ENCODE measurements around the gene EGFL7. TPM values are rescaled to one million over a fixed set of nuclear protein-coding genes. Genes with fewer than 3 reads are reported as not detected.

EGFL7 gene
- total and polyA plus RNA-seq, 10 of the 15 experiments (the other 5 are each of a cell fraction or from before 2014, with no cell fraction given): 0.06 to 0.46 (median 0.19) TPM; not detected in 5

- CTCF ChIA-PET: interaction anchor here (1.3 kb wide), 1 partner anchor 156 kb away, joined by 3 read pairs; no protein-coding TSS in a partner anchor
- TF ChIP-seq SRF (IDR thresholded peaks at IDR 0.05; ENCODE audit: low read depth in 2 of 2, low read length in 2 of 2) (no peak), ZZZ3 (IDR thresholded peaks at IDR 0.05; ENCODE audit: control insufficient read depth, insufficient read length, low read depth) (no peak)
- RAD21 ChIA-PET (ENCODE audit: unreplicated experiment): no interaction called here
- Histone ChIP-seq H3K9me3 (replicated peaks; ENCODE audit: control insufficient read depth, insufficient read depth, low read length) (no peaks in the 10 kb centered on the region), H3K27ac (ENCODE audit: control insufficient read depth, insufficient read depth) (no peak overlapping the region), H3K9ac (ENCODE audit: control insufficient read depth, insufficient read depth, low read length) (no peak overlapping the region), H3K4me2 (ENCODE audit: control insufficient read depth, insufficient read depth) (no peak overlapping the region), H3K4me1 (ENCODE audit: control insufficient read depth, insufficient read depth, low read length) (peaks cover 12% of the 10 kb centered on the region), H3K36me3 (ENCODE audit: control insufficient read depth in 2 of 2, insufficient read depth in 2 of 2, low read length in 1 of 2) (no peaks in the 10 kb centered on the region), H3K27me3 (replicated peaks in 1 of 2; ENCODE audit: control insufficient read depth in 2 of 2, insufficient read depth in 2 of 2, low read length in 1 of 2) (no peaks in the 10 kb centered on the region; a peak in 1 of 4 replicates), H3K4me3 (no peak overlapping the region), H4K20me1 (ENCODE audit: control insufficient read depth, insufficient read depth) (no peaks in the 10 kb centered on the region), H2AFZ (ENCODE audit: control insufficient read depth, low read depth, low read length) (no peak overlapping the region), H3K79me2 (ENCODE audit: control insufficient read depth, insufficient read depth, low read length) (no peaks in the 10 kb centered on the region)
- FAIRE-seq (no peak), ATAC-seq (no peak), DNase-seq (ENCODE audit: low read depth, low spot score) (no peak)
- POLR2A ChIA-PET: no interaction called here
- no TSS peak for BruUV-seq (replicated peaks)
- SMC1A ChIA-PET (ENCODE audit: uncharacterized antibody, unreplicated experiment): no interaction called here
- 49% methylated on average over 32 of the region's 32 CpGs for WGBS (ENCODE audit: insufficient coverage, insufficient replicate concordance, low lambda C conversion rate, missing lambda C conversion rate)
- in situ Hi-C loops (cut with MboI) (no loop called here), intact Hi-C loops (cut with micrococcal nuclease; ENCODE audit: unreplicated experiment) (no loop called here)
These were observed 22.3 kb upstream of the EGFL7 start for GRCh38 chr9:136640171-136641111.

- ChIA-PET CTCF (interaction anchor here (1.3 to 1.4 kb wide), 3 partner anchors 11 to 158 kb away, joined by 3 read pairs; no protein-coding TSS in a partner anchor), SMC1A (ENCODE audit: uncharacterized antibody, unreplicated experiment) (no interaction called here), RAD21 (ENCODE audit: unreplicated experiment) (interaction anchor here (1.1 to 1.2 kb wide), 2 partner anchors 11 to 156 kb away, joined by 3 read pairs; no protein-coding TSS in a partner anchor), POLR2A (interaction anchor here (0.5 kb wide), 1 partner anchor 9 kb away, joined by 3 read pairs; no protein-coding TSS in a partner anchor)
- no peak overlapping the region for H2AFZ ChIP-seq (ENCODE audit: control insufficient read depth, low read depth, low read length)
- no peaks in the 10 kb centered on the region for H3K36me3 ChIP-seq (ENCODE audit: control insufficient read depth in 2 of 2, insufficient read depth in 2 of 2, low read length in 1 of 2)
- no peaks in the 10 kb centered on the region for H4K20me1 ChIP-seq (ENCODE audit: control insufficient read depth, insufficient read depth)
- in situ Hi-C loops (cut with MboI): no loop called here
- no TSS peak for BruUV-seq (replicated peaks)
- no peaks in the 10 kb centered on the region for H3K9me3 ChIP-seq (replicated peaks; ENCODE audit: control insufficient read depth, insufficient read depth, low read length)
- H3K27ac ChIP-seq (ENCODE audit: control insufficient read depth, insufficient read depth): no peak overlapping the region
- H3K79me2 ChIP-seq (ENCODE audit: control insufficient read depth, insufficient read depth, low read length): no peaks in the 10 kb centered on the region
- peaks cover 0 to 3% of the 10 kb centered on the region in 2 experiments; a peak in 3 of 4 replicates for H3K27me3 ChIP-seq (replicated peaks in 1 of 2; ENCODE audit: control insufficient read depth in 2 of 2, insufficient read depth in 2 of 2, low read length in 1 of 2)
- peaks cover 12% of the 10 kb centered on the region for H3K4me1 ChIP-seq (ENCODE audit: control insufficient read depth, insufficient read depth, low read length)
- no peak for ATAC-seq
- no peak overlapping the region for H3K4me2 ChIP-seq (ENCODE audit: control insufficient read depth, insufficient read depth)
- no peak for FAIRE-seq
- H3K4me3 ChIP-seq: no peak overlapping the region
- WGBS (ENCODE audit: insufficient coverage, insufficient replicate concordance, low lambda C conversion rate, missing lambda C conversion rate): 50% methylated on average over 7 of the region's 7 CpGs
- no peak overlapping the region for H3K9ac ChIP-seq (ENCODE audit: control insufficient read depth, insufficient read depth, low read length)
- intact Hi-C loops (cut with micrococcal nuclease; ENCODE audit: unreplicated experiment): no loop called here
- no peak for DNase-seq (ENCODE audit: low read depth, low spot score)
- TF ChIP-seq KDM1A (IDR thresholded peaks at IDR 0.05; ENCODE audit: borderline replicate concordance) (no peak), IKZF1 (conservative IDR thresholded peaks at IDR 0.05) (no peak), RBBP5 (conservative IDR thresholded peaks at IDR 0.05) (no peak), IRF4 (IDR thresholded peaks at IDR 0.05; ENCODE audit: low read depth, low read length) (no peak), ZNF217 (IDR thresholded peaks at IDR 0.05) (no peak), ZSCAN29 (IDR thresholded peaks at IDR 0.05) (no peak), NFYA (IDR thresholded peaks at IDR 0.05; ENCODE audit: borderline replicate concordance, low read depth, low read length) (no peak), ATF3 (IDR thresholded peaks at IDR 0.05; ENCODE audit: borderline replicate concordance, extremely low read depth, low read depth, low read length) (no peak), MLLT1 (IDR thresholded peaks at IDR 0.05) (no peak), ZNF207 (IDR thresholded peaks at IDR 0.05; ENCODE audit: borderline replicate concordance) (no peak), CBX5 (IDR thresholded peaks at IDR 0.05; ENCODE audit: low read depth) (no peak), BMI1 (IDR thresholded peaks at IDR 0.05; ENCODE audit: borderline replicate concordance) (no peak), HDAC2 (IDR thresholded peaks at IDR 0.05) (no peak)
These were observed 20.2 kb upstream of the EGFL7 start for GRCh38 chr9:136642439-136642921.

Data from GM12878 (cell line).